Activated naive CD8-positive, alpha-beta T cell treated with anti-CD3 and anti-CD28 coated beads, Interleukin-2, amount 10 ng/mL, durations not matched to agents 7 days and 5 days (primary cell): ENCODE results near the gene CTAGE1. TPM values are rescaled to one million over a fixed set of nuclear protein-coding genes. Genes with fewer than 3 reads are reported as not detected.
"Not testable (repeated sequence)": the region's sequence is repeated elsewhere in the genome, so short reads cannot be mapped to it uniquely, and the experiment has no call there.

ENCODE experiments used
- ATAC-seq: fragments of 150-1000 bp; cut with Tn5 transposase; one replicate; pipeline ENCODE4 v1.10.0; 2021; ENCODE audit warnings: low read depth, moderate library complexity
- POLR2A ChIA-PET: fragments of 350-600 bp; sonication (Branson Sonifier 250); formaldehyde crosslinking; loops from one replicate; lab custom pipeline; 2021; ENCODE audit warnings: antibody characterized with exemption; lab: Charles Lee
- DNase-seq: peaks from one replicate; pipeline ENCODE4 v3.0.0; 2021
- H3K27ac Mint-ChIP-seq: one replicate; pipeline ENCODE4 v1.8.0; 2022; ENCODE audit warnings: mild to moderate bottlenecking, mixed read lengths
- H3K27me3 Mint-ChIP-seq: one replicate; pipeline ENCODE4 v1.8.0; 2022; ENCODE audit warnings: mild to moderate bottlenecking, moderate library complexity, mixed read lengths
- H3K36me3 Mint-ChIP-seq: one replicate; pipeline ENCODE4 v1.8.0; 2021; ENCODE audit warnings: mild to moderate bottlenecking, mixed read lengths
- H3K4me1 Mint-ChIP-seq: one replicate; pipeline ENCODE4 v1.8.0; 2021; ENCODE audit warnings: mixed read lengths
- H3K4me3 Mint-ChIP-seq: one replicate; pipeline ENCODE4 v1.8.0; 2022; ENCODE audit warnings: mild to moderate bottlenecking, moderate library complexity, mixed read lengths
- H3K9me3 Mint-ChIP-seq: one replicate; pipeline ENCODE4 v1.8.0; 2021; ENCODE audit warnings: mixed read lengths
- total RNA-seq, 2 experiments: library from RNA; stranded (reverse); gene quantifications; one replicate each; pipeline ENCODE4 v1.2.3, GENCODE V29; 2021

CTAGE1 gene
- total RNA-seq, 2 experiments from 2014 or later: not detected

DNA sequence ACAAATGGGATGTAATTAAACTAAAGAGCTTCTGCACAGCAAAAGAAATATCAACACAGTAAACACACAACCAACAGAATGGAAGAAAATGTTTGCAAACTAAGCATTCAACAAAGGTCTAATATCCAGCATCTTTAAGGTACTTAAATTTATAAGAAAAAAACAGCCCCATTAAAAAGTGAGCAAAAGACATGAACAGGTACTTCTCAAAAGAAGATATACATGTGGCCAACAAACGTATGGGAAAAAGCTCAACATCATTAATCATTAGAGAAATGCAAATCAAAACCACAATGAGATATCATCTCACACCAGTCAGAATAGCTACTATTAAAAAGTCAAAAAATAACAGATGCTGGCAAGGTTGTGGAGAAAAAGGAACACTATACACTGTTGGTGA lies 32.6 kb upstream of the CTAGE1 start:
- H3K27me3 Mint-ChIP-seq, H3K9me3 Mint-ChIP-seq, H3K4me3 Mint-ChIP-seq, DNase-seq, POLR2A ChIA-PET, H3K27ac Mint-ChIP-seq, ATAC-seq, H3K4me1 Mint-ChIP-seq, H3K36me3 Mint-ChIP-seq: not testable (repeated sequence)

DNA sequence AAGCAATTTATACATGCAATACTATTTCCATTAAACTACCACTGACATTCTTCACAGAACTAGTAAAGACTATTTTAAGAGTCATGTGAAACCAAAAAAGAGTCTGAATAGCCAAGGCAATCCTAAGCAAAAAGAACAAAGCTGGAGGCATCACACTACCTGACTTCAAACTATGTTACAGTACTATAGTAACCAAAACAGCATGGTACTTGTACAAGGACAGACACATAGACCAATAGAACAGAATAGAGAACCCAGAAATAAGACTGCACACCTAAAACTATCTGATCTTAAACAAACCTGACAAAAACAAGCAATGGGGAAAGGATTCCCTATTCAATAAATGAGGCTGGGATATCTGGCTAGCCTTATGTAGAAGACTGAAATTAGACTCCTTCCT lies 32.0 kb upstream of the CTAGE1 start:
- not testable (repeated sequence) for H3K4me3 Mint-ChIP-seq, H3K27ac Mint-ChIP-seq

DNA sequence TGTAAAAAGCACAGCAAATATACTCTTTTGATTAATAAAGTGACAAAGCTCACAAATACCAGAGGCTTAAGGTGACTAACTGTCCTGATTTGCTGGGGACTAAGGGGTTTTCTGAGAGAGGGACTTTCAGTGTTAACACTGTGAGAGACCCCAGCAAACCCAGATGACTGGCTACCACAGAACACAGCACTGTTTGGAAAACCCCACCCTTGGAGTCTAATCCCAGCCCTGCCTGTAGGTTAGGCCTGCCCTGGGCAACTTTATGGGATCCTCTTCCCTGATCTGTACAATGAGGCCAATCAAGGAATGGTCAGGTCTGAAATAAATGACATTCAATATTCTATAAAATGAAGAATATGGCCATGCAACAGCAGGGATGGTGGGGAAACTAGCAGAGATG lies 30.5 kb upstream of the CTAGE1 start:
- POLR2A ChIA-PET: no interaction called here
- Mint-ChIP-seq H3K4me3 (no peak overlapping the region), H3K27me3 (no peaks in the 10 kb centered on the region), H3K9me3 (peaks cover 5% of the 10 kb centered on the region), H3K27ac (no peak overlapping the region), H3K4me1 (no peaks in the 10 kb centered on the region), H3K36me3 (no peaks in the 10 kb centered on the region)
- ATAC-seq (no peak), DNase-seq (no peak)

More for the DNA sequence above, 32.0 kb upstream of the CTAGE1 start:
- H3K9me3 Mint-ChIP-seq, H3K4me1 Mint-ChIP-seq, DNase-seq, H3K27me3 Mint-ChIP-seq, POLR2A ChIA-PET, ATAC-seq, H3K36me3 Mint-ChIP-seq: not testable (repeated sequence)

DNA sequence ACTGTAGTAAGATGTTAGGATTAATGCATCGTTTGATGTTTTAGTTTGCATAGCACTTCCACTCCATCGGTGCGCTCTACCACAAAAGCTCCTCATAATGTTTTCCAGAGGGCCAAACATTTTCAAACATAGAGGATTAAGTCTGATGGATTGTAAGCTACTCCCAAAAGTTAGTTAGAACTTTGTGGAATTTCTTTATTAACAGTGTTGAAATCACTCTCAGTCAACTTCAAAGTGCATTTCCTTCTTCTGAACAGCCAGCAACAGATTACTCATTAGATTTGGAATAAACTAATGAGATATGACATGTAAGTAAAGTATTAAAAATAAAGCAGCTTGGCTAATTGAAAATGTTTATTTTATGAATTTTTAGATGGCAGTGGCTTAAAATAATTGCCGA lies 30.1 kb upstream of the CTAGE1 start:
- Mint-ChIP-seq H3K27ac (no peak overlapping the region), H3K4me3 (no peak overlapping the region), H3K36me3 (no peaks in the 10 kb centered on the region), H3K27me3 (no peaks in the 10 kb centered on the region), H3K4me1 (no peaks in the 10 kb centered on the region), H3K9me3 (peaks cover 5% of the 10 kb centered on the region)
- ATAC-seq (no peak), DNase-seq (no peak)
- POLR2A ChIA-PET: no interaction called here

DNA sequence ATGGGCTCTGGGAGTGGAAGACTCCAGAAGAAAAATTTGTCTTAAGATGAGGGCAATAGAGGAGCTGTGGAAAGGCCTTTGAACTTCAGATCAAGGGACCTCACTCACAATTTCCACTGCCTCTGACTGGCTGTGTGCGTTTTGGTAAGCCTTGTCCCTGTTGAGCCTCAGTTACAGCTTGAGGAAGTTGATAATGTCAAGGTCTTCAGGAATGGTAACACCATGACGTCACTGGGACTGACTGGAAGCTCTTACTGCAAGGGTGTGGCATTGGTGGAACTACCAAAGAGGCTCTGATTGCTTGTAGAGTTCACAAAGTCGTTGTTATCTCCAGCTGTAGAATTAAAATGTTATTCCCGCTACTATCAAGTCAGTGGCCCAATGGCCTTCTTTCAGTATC lies 29.2 kb upstream of the CTAGE1 start:
- H3K9me3 Mint-ChIP-seq: peaks cover 5% of the 10 kb centered on the region
- no peaks in the 10 kb centered on the region for H3K27me3 Mint-ChIP-seq
- no peak for ATAC-seq
- H3K4me1 Mint-ChIP-seq: no peaks in the 10 kb centered on the region
- H3K36me3 Mint-ChIP-seq: no peaks in the 10 kb centered on the region
- H3K4me3 Mint-ChIP-seq: no peak overlapping the region
- no peak overlapping the region for H3K27ac Mint-ChIP-seq
- POLR2A ChIA-PET: no interaction called here
- no peak for DNase-seq

DNA sequence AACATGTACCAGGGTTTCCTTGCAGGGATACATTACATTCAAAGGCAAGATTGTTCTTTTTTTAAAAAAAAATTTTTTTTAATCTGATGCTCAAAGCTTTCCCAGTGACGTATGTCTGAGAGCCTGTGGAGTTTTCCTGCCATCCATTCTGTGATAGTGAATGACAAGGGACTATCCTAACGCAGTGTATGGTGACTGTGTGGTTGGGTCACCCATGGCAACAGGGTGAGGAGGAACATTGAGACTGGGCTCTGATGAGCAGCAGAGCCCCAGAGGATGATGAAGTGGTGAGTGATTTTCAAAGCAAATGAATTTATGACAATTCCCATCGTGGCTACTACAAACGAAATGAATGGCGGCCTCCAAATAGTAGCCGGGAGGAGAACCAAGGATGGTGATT lies 28.6 kb upstream of the CTAGE1 start:
- POLR2A ChIA-PET: no interaction called here
- no peaks in the 10 kb centered on the region for H3K36me3 Mint-ChIP-seq
- no peak for ATAC-seq

DNA sequence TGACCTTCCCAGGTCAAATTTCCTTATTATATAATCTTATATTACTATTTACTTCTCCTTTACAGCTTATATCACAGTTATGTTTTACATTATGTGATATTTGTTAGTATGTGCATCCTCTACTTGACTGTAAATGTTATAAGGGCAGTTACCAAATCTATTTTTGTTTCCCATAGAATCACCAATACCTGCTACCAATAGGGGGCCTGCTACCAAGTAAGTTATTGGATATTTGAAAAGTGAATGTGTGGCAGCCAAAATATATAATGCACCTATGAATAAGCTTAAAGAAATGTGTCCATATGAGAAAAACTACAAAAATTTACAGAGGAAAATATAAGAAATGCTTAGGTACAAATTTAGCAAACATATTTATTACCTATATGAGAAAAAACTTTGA lies 23.9 kb upstream of the CTAGE1 start:
- DNase-seq (no peak), ATAC-seq (no peak)
- POLR2A ChIA-PET: no interaction called here
- no peaks in the 10 kb centered on the region for H3K36me3 Mint-ChIP-seq
- H3K4me1 Mint-ChIP-seq: no peaks in the 10 kb centered on the region
- H3K9me3 Mint-ChIP-seq: no peaks in the 10 kb centered on the region
- H3K4me3 Mint-ChIP-seq: no peak overlapping the region
- H3K27me3 Mint-ChIP-seq: no peaks in the 10 kb centered on the region
- no peak overlapping the region for H3K27ac Mint-ChIP-seq

More for the DNA sequence above, 28.6 kb upstream of the CTAGE1 start:
- Mint-ChIP-seq H3K27me3 (no peaks in the 10 kb centered on the region), H3K4me3 (no peak overlapping the region), H3K27ac (no peak overlapping the region), H3K9me3 (peaks cover 5% of the 10 kb centered on the region), H3K4me1 (no peaks in the 10 kb centered on the region)
- no peak for DNase-seq

DNA sequence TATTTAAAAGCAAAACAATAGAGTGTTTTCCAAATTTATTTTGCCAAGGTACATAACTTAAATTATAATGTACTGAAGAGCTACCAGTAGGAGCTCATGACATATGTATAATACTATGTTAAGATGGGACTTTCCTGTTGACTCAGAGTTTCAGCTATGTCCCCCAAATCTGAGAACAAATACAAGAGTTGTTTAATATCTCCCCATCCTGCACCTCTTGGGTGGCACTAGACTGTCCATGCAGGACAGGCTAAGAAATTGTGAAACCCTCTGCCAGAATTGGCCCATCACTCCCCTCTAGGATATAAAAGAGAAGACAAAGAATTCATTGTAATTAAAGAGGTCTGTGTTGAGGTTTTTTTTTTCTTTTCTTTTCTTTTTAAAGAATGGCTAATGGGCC lies 21.7 kb upstream of the CTAGE1 start:
- Mint-ChIP-seq H3K4me1 (no peaks in the 10 kb centered on the region), H3K27me3 (no peaks in the 10 kb centered on the region), H3K9me3 (no peaks in the 10 kb centered on the region), H3K36me3 (no peaks in the 10 kb centered on the region), H3K4me3 (no peak overlapping the region), H3K27ac (no peak overlapping the region)
- no peak for ATAC-seq
- POLR2A ChIA-PET: no interaction called here
- DNase-seq: no peak

DNA sequence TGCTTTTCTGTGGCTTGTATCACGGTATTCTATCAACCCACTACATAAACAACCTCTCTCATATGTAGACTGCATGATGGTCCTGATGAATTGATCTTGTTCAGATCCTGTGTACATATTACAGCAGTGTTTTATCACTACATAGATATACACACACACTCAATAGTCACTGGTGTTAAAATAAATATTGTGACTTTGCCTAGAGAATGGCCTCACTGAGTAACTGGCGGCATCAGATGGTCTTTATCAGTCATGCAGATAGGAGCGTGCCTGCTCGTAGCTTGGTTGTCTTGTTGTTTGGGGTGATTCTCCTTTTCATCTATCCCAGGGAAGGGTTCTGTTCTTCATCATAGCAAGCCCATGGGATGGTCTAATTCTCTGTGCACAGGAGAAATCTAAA lies 18.4 kb upstream of the CTAGE1 start:
- Mint-ChIP-seq H3K27ac (no peak overlapping the region), H3K4me1 (no peaks in the 10 kb centered on the region), H3K4me3 (no peak overlapping the region), H3K9me3 (peaks cover 1% of the 10 kb centered on the region), H3K36me3 (no peaks in the 10 kb centered on the region), H3K27me3 (no peaks in the 10 kb centered on the region)
- POLR2A ChIA-PET: no interaction called here
- no peak for DNase-seq
- no peak for ATAC-seq

DNA sequence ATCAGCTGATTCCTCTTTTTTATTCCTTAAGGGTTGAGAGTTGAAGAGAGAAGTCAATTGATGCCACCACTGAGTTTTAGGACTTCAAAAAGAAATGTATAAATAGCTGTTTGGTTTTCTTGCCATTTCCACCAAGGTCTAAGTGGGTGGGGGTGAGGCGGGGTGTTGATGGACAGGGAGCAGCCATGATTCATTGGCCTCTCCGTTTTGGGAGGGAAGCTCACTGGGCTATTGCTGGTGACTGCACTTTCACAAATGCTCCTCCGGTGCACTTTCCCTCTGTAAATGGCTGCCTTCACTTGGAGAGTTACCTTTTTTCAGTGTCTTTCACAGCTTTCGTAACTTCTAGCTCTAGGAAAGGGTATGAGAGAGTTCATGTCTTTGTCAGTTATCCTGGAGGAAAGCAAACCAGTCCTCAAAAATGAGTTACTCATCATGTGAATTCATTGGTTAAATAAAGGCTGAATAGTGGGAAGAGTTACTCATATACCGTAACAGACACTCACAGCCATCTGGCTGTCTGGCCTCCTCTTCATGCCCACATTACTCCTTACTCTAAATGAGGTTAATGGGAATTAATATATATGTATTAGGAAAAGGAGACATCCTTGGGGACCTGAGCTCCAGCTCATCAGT lies 17.4 kb upstream of the CTAGE1 start:
- Mint-ChIP-seq H3K36me3 (no peaks in the 10 kb centered on the region), H3K27me3 (no peaks in the 10 kb centered on the region), H3K4me1 (no peaks in the 10 kb centered on the region), H3K9me3 (peaks cover 1% of the 10 kb centered on the region), H3K4me3 (no peak overlapping the region), H3K27ac (no peak overlapping the region)
- ATAC-seq (no peak), DNase-seq (no peak)
- POLR2A ChIA-PET: no interaction called here

DNA sequence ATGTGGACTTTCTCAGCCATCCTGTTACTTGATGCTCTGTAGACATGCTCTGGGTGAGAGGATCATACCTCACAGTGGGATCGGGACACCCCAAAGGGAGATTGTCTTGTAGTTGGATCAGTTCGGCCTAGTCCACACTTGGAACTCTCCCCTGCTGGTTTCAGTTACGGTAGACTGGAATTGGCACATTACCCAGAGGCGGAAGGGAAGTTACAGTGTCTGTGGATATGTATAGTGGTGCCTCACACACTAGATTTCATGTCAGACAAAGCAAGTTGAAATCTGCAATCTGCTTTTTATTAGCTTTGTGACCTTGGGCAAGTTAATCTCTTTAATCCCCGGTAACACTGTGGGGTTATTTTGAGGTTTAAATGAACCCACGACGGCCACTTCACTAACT lies 16.2 kb upstream of the CTAGE1 start:
- Mint-ChIP-seq H3K27ac (no peak overlapping the region), H3K9me3 (peaks cover 1% of the 10 kb centered on the region), H3K36me3 (no peaks in the 10 kb centered on the region), H3K27me3 (no peaks in the 10 kb centered on the region), H3K4me1 (no peaks in the 10 kb centered on the region), H3K4me3 (no peak overlapping the region)
- no peak for DNase-seq
- POLR2A ChIA-PET: no interaction called here
- no peak for ATAC-seq

DNA sequence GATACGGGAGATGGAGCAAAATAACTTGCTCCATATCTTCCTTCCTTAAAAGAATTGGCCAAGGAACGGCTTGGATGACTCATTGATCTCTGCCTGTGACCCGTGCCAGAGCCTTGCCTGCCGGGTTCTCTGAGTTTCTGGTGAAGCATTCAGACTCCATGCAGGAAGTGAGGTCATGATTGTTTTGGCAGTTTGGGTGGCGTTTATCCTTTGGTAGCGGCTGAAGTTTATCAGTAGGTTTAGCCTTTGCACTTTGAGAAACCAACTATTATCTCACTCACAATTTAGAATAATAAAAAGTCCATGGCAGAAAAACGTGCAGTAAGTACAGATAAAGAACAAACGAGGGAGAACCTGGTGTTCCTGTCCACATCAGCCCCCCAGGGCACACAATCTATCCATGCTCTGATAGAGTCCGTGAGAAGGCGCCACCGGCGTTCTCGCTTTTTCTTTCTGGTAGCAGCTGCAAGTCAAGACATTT lies 15.0 kb upstream of the CTAGE1 start:
- Mint-ChIP-seq H3K4me1 (no peaks in the 10 kb centered on the region), H3K4me3 (no peak overlapping the region), H3K36me3 (no peaks in the 10 kb centered on the region), H3K27me3 (no peaks in the 10 kb centered on the region), H3K27ac (no peak overlapping the region), H3K9me3 (peaks cover 1% of the 10 kb centered on the region)
- no peak for DNase-seq
- POLR2A ChIA-PET: no interaction called here
- ATAC-seq: no peak

DNA sequence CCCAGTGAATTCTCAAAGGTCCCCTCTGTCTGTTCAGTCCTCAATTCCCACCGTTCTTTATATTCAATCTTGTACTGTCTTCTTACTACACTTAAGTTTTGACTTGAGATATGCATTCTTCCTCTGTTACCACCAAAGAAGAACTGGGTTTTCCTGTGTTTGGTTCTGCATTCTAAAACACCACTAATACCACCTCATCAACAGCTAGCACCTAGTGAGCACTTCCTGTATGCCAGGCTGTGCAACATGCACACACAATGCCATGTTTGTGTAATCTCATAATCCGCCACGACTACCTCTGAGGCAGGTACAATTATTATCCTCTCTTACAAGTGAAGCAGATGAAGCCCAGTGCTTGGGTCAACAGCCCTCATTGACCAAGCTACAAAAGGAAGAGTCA lies 11.8 kb upstream of the CTAGE1 start:
- Mint-ChIP-seq H3K4me3 (no peak overlapping the region), H3K4me1 (no peaks in the 10 kb centered on the region), H3K27me3 (no peaks in the 10 kb centered on the region), H3K9me3 (peaks cover 1% of the 10 kb centered on the region), H3K27ac (no peak overlapping the region), H3K36me3 (no peaks in the 10 kb centered on the region)
- POLR2A ChIA-PET: no interaction called here
- ATAC-seq: no peak
- no peak for DNase-seq

DNA sequence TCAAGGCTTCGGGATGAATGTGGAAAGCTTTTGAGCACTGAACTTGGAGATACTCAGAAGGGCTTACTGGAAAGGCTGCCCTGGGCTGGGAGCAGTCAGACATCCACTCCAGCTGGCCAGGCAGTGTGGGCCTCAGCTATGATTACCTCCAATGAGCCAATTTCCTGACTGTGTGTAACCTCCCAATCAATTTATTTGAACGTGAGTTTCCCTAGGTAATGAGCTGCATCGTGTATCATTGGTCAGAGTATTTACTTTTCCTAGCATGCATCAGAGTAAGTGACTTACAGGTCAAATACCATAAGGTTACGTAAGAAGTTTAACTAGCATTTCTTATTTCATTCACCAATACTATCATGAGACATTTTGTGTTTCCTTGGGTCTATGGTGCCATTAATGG lies 11.0 kb upstream of the CTAGE1 start:
- H3K36me3 Mint-ChIP-seq: no peaks in the 10 kb centered on the region
- no peak overlapping the region for H3K27ac Mint-ChIP-seq
- no peaks in the 10 kb centered on the region for H3K4me1 Mint-ChIP-seq
- ATAC-seq: no peak
- no peak overlapping the region for H3K4me3 Mint-ChIP-seq
- DNase-seq: no peak
- peaks cover 1% of the 10 kb centered on the region for H3K9me3 Mint-ChIP-seq
- H3K27me3 Mint-ChIP-seq: no peaks in the 10 kb centered on the region
- POLR2A ChIA-PET: no interaction called here
